ENCODE results near the gene SLC10A1.

The SLC10A1 gene

GRCh38 chr14:69792887-69793421, 4.1 kb downstream of the SLC10A1 start:
- no peak for TF ChIP-seq GATA2 (IDR thresholded peaks at IDR 0.05; ENCODE audit: low read depth, low read length)
- no peak for TF ChIP-seq GATA3 (IDR thresholded peaks at IDR 0.05; ENCODE audit: low read depth, low read length)

GRCh38 chr14:69789118-69789640, 7.9 kb downstream of the SLC10A1 start:
- TF ChIP-seq GATA2 (IDR thresholded peaks at IDR 0.05; ENCODE audit: low read depth, low read length) (no peak), GATA3 (IDR thresholded peaks at IDR 0.05; ENCODE audit: low read depth, low read length) (no peak)

GRCh38 chr14:69786603-69787002, 10.4 kb downstream of the SLC10A1 start:
- TF ChIP-seq GATA2 (IDR thresholded peaks at IDR 0.05; ENCODE audit: low read depth, low read length) (no peak), GATA3 (IDR thresholded peaks at IDR 0.05; ENCODE audit: low read depth, low read length) (no peak)

- TF ChIP-seq GATA3 (IDR thresholded peaks at IDR 0.05; ENCODE audit: low read depth, low read length), result no peak
- TF ChIP-seq GATA2 (IDR thresholded peaks at IDR 0.05; ENCODE audit: low read depth, low read length), result no peak
Measured at GRCh38 chr14:69784942-69785341, 12.1 kb downstream of the SLC10A1 start.

GRCh38 chr14:69780952-69781351, 16.1 kb downstream of the SLC10A1 start:
- no peak for TF ChIP-seq GATA3 (IDR thresholded peaks at IDR 0.05; ENCODE audit: low read depth, low read length)

- no peak for TF ChIP-seq GATA3 (IDR thresholded peaks at IDR 0.05; ENCODE audit: low read depth, low read length)
- TF ChIP-seq GATA2 (IDR thresholded peaks at IDR 0.05; ENCODE audit: low read depth, low read length), result no peak
Measured at GRCh38 chr14:69780092-69780491, 16.9 kb downstream of the SLC10A1 start.

GRCh38 chr14:69779088-69779487, 18.0 kb downstream of the SLC10A1 start:
- TF ChIP-seq GATA2 (IDR thresholded peaks at IDR 0.05; ENCODE audit: low read depth, low read length) (no peak), GATA3 (IDR thresholded peaks at IDR 0.05; ENCODE audit: low read depth, low read length) (no peak)

GRCh38 chr14:69776875-69777453, 20.1 kb downstream of the SLC10A1 start:
- TF ChIP-seq GATA2 (IDR thresholded peaks at IDR 0.05; ENCODE audit: low read depth, low read length) (no peak), GATA3 (IDR thresholded peaks at IDR 0.05; ENCODE audit: low read depth, low read length) (no peak)

- TF ChIP-seq GATA3 (IDR thresholded peaks at IDR 0.05; ENCODE audit: low read depth, low read length), result no peak
- TF ChIP-seq GATA2 (IDR thresholded peaks at IDR 0.05; ENCODE audit: low read depth, low read length), result no peak
Measured at GRCh38 chr14:69775012-69775411, 22.0 kb downstream of the SLC10A1 start.

GRCh38 chr14:69773571-69774276, 23.3 kb downstream of the SLC10A1 start:
- TF ChIP-seq GATA2 (IDR thresholded peaks at IDR 0.05; ENCODE audit: low read depth, low read length), result no peak
- no peak for TF ChIP-seq GATA3 (IDR thresholded peaks at IDR 0.05; ENCODE audit: low read depth, low read length)

GRCh38 chr14:69772082-69773017, 24.7 kb downstream of the SLC10A1 start:
- TF ChIP-seq GATA2 (IDR thresholded peaks at IDR 0.05; ENCODE audit: low read depth, low read length), result no peak
- no peak for TF ChIP-seq GATA3 (IDR thresholded peaks at IDR 0.05; ENCODE audit: low read depth, low read length)

GRCh38 chr14:69771136-69771535, 25.9 kb downstream of the SLC10A1 start:
- no peak for TF ChIP-seq GATA3 (IDR thresholded peaks at IDR 0.05; ENCODE audit: low read depth, low read length)
- TF ChIP-seq GATA2 (IDR thresholded peaks at IDR 0.05; ENCODE audit: low read depth, low read length), result no peak

- TF ChIP-seq GATA2 (IDR thresholded peaks at IDR 0.05; ENCODE audit: low read depth, low read length) (no peak), GATA3 (IDR thresholded peaks at IDR 0.05; ENCODE audit: low read depth, low read length) (no peak)
Measured at GRCh38 chr14:69770559-69770958, 26.5 kb downstream of the SLC10A1 start.

- no peak for TF ChIP-seq GATA2 (IDR thresholded peaks at IDR 0.05; ENCODE audit: low read depth, low read length)
- no peak for TF ChIP-seq GATA3 (IDR thresholded peaks at IDR 0.05; ENCODE audit: low read depth, low read length)
Measured at GRCh38 chr14:69769623-69770022, 27.4 kb downstream of the SLC10A1 start.

Data from SH-SY5Y (cell line).